Mesodermal cell (in vitro differentiated cells): ENCODE measurements around the gene LRPAP1. TPM values are rescaled to one million over a fixed set of nuclear protein-coding genes. Genes with fewer than 3 reads are reported as not detected.
"Not testable (repeated sequence)": the region's sequence is repeated elsewhere in the genome, so short reads cannot be mapped to it uniquely, and the experiment has no call there.

Experiments
- H3K27ac ChIP-seq: 2 replicates; pipeline ENCODE4 v1.7.0; 2013; ENCODE audit warnings: mild to moderate bottlenecking, low read depth, low read length, moderate library complexity; ENCODE audit not compliant: severe bottlenecking
- H3K36me3 ChIP-seq: 2 replicates; pipeline ENCODE4 v1.7.1; 2013; ENCODE audit warnings: mild to moderate bottlenecking, low read length, moderate library complexity; ENCODE audit not compliant: control insufficient read depth, insufficient read depth
- H3K4me1 ChIP-seq: one replicate; pipeline ENCODE4 v1.7.1; 2013; ENCODE audit warnings: mild to moderate bottlenecking, low read length; ENCODE audit not compliant: insufficient read depth, control insufficient read depth, poor library complexity, severe bottlenecking
- H3K4me3 ChIP-seq: 2 replicates; pipeline ENCODE4 v1.7.0; 2013; ENCODE audit warnings: low read length, control low read depth, mild to moderate bottlenecking; ENCODE audit not compliant: insufficient read depth, poor library complexity, severe bottlenecking; ENCODE audit errors: extremely low read depth
- H3K9me3 ChIP-seq: 2 replicates; pipeline ENCODE4 v1.7.1; 2013; ENCODE audit warnings: mild to moderate bottlenecking, low read length, moderate library complexity; ENCODE audit not compliant: control insufficient read depth
- WGBS, 2 experiments: methylation state at CpG; one replicate each; pipeline ENCODE4 v1.1.5; 2013; ENCODE audit warnings: missing lambda C conversion rate in 2 of 2; ENCODE audit not compliant: insufficient coverage in 2 of 2; 5-methylcytosine and 5-hydroxymethylcytosine counted together
- polyA plus RNA-seq, 2 experiments: library from polyadenylated mRNA; stranded (reverse); fragments of 50-300 nt; gene quantifications; one replicate each; pipeline ENCODE4 v1.2.3, GENCODE V29; 2013

Gene LRPAP1
- 126 TPM for polyA plus RNA-seq (2013, experiment 1 of 2)
- 113 TPM for polyA plus RNA-seq (2013, experiment 2 of 2)

DNA sequence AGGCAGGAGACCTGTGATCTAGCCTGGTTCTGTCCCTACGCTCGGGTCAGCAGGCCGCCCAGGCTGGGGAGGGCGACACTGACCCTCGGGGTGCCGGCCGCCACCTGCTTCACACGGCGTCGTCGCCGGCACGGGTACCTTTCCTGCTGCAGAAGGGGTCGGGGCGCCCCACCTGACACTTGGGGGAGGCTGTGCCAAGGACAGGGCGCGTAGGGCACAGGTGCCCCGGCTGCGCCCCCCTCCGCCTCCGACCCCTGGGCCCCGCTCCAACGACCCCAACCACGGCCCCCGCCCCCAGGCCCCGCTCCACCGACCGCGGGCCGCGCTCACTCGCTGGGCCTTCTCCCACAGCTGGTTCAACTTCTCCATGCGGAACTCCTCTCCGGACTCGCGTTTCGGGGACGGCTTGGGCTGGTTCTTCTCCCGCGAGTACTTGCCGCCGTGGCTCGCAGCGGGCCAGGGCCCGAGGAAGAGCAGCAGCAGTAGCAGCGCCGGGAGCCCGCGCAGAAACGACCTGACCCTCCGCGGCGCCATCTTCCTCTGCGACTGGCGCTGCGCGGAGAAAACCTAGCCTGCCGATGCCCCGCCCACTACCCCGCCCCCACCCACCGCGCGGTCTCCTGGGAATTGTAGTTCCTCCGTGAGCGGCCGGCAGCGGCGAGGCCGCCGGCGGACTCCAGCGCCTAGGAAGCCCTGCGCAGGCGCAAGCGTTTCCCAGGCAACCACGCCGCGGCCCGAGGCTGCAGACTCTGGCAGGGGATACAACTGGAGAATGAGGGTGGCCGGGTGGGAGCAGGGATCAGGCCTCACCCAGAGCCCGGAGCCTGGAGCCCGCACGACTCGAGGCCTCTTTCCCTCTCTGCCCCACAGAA, at the start of gene LRPAP1:
TSS of gene LRPAP1 (minus strand) at position 544 of the 872 bp plus-strand sequence. CDS start at position 534, 10 bp downstream.
- no peaks in the 10 kb centered on the region for H3K9me3 ChIP-seq
- 0 to 1% methylated on average over 54 to 62 of the region's 84 CpGs for WGBS, 2 experiments
- H3K4me1 ChIP-seq = no peaks in the 10 kb centered on the region
- H3K4me3 ChIP-seq = peak within 1 kb of the TSS; percentile 79
- peaks cover 23% of the 10 kb centered on the region for H3K36me3 ChIP-seq
- no peak within 1 kb of the TSS for H3K27ac ChIP-seq

DNA sequence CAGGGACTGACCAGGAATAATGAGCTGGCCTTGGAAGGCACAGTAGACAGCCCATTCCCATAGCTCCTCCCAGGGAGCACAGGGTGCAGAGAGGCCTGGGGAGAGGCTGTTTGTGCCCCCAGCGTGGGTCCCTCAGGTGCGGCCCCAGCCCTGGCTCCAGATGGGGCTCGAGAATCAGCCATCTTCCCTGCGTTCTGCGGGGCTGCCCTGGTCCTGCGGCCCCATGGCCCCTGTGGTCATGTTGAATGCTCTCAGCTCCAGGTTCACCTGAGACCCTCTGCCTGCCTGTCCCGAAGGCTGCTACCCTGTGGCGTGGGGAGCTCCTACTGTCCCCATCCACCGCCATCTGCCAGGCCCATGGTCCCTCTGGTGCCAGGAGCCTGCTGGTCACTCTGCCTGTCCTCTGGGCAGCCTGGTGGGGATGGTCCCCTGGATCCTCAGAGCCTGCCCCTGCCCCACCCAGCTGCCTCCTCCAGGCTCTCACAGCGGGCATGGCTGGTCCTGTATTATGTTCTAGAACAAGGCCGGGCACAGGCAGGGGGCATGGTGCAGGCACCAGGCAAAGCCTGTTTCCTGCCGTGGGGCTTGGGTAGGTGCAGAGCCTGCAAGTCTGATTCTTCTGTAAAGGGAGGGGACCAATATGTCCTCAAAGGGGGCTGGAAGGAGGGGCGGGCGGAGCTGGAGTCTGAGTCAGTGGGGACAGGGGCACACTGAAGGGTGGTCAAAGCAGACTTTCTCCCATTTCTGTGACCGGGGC, 49.3 kb upstream of the LRPAP1 start:
- WGBS, 2 experiments = 83% methylated on average over 4 to 8 of the region's 15 CpGs
- H3K36me3 ChIP-seq, H3K27ac ChIP-seq, H3K4me1 ChIP-seq, H3K4me3 ChIP-seq, H3K9me3 ChIP-seq: not testable (repeated sequence)

DNA sequence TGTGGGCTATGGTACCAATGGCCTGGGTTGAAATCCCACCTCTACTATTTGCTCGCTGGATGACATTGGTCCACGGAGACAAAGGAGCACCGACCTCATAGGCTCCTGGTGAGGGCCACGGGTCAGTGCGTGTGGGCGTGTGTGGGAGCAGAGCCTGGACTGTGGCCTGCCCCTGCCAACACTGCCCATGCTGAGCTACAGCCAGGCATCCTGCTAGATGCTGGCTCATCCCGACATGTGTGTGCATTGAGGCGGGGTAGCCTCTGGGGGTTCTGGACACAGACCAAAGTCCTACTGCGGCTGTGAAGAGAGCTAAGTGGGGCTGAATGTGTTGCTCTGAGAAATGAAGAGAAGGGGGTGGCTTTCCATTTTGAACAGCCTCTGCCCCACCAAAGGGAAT, 48.6 kb upstream of the LRPAP1 start:
- not testable (repeated sequence) for H3K4me3 ChIP-seq, H3K36me3 ChIP-seq, H3K9me3 ChIP-seq, H3K27ac ChIP-seq, H3K4me1 ChIP-seq
- 82 to 89% methylated on average over 4 to 5 of the region's 9 CpGs for WGBS, 2 experiments

DNA sequence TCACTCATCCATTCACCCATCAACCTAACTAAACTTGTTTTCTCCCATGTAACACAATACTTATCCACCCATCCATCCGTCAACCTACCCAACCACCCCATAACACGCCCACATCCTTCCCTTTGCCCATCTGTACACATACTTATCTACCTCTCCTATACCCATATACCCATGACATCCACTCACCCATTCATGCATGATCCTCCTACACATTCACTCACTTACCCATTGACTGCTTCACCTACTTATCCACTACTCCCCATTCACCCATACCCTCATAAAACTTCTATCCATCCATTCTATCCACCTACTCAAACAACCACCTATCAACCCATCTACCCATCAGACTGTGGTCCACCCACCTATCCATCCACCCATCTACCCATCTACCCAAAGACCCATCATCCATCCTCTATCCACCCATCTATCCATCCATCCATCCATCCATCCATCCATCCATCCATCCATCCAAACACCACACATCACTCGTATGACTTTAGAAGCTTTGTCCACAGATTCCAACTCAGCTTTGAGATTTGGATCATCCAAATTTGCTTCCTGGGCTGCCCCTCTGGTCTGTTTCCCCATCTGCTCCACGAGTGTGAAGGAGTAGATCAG, 46.4 kb upstream of the LRPAP1 start:
- H3K36me3 ChIP-seq, H3K4me3 ChIP-seq, H3K9me3 ChIP-seq, H3K27ac ChIP-seq, H3K4me1 ChIP-seq: not testable (repeated sequence)
- WGBS, 2 experiments = 67 to 88% methylated on average over 1 to 2 of the region's 4 CpGs

DNA sequence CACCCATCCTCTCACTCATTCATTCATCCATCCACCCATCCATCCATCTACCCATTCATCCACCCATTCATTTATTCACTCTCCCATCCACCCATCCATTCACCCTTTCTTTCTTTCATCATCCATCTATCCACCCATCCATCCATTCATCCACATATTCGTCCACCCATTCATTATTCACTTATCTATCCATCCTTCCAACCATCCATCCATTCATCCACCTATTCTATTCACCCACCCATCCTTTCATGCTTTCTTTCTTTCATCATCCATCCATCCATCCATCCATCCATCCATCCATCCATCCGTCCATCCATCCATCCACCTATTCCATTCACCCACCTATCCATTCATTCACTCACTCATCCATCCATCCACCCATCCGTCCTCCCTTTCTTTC, 45.8 kb upstream of the LRPAP1 start:
- not testable (repeated sequence) for H3K4me1 ChIP-seq, H3K36me3 ChIP-seq, H3K4me3 ChIP-seq, H3K9me3 ChIP-seq, H3K27ac ChIP-seq
- WGBS, 2 experiments = 81 to 86% methylated on average over 3 of the region's 3 CpGs

DNA sequence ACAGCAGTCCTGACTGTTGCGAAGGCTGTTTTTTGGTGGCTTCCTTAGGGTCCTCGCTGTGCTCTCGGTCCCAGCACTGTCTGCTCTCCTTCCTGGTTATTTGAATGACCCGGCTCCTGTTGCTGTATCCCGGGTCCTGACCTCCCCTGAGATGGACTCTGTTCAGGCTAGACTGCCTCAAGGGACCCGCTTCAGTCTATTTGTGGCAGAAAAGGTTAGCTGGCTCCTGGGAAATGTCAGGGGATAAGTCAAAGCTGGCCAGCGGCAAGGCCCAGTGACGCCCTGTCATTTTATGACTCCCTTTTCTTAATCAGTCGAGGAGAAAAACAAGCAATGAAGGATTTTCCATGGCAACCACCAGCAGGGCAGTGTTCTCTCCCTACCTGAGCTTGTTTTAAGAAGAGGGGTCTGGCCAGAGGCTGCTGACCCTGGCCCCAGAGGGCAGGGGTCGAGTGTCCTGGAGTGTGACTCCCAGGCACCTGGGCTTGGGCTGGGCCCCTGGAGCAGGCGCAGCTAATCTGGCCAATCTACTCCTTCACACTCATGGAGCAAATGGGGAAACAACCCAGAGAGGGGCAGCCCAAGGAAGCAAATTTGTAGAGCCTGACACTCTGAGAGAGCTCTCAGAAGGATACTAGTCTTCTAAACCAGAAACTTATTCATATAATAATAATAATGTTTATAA, 45.1 kb upstream of the LRPAP1 start:
- not testable (repeated sequence) for H3K4me3 ChIP-seq, H3K4me1 ChIP-seq, H3K36me3 ChIP-seq, H3K9me3 ChIP-seq, H3K27ac ChIP-seq
- WGBS, 2 experiments = 78 to 83% methylated on average over 4 to 9 of the region's 11 CpGs

DNA sequence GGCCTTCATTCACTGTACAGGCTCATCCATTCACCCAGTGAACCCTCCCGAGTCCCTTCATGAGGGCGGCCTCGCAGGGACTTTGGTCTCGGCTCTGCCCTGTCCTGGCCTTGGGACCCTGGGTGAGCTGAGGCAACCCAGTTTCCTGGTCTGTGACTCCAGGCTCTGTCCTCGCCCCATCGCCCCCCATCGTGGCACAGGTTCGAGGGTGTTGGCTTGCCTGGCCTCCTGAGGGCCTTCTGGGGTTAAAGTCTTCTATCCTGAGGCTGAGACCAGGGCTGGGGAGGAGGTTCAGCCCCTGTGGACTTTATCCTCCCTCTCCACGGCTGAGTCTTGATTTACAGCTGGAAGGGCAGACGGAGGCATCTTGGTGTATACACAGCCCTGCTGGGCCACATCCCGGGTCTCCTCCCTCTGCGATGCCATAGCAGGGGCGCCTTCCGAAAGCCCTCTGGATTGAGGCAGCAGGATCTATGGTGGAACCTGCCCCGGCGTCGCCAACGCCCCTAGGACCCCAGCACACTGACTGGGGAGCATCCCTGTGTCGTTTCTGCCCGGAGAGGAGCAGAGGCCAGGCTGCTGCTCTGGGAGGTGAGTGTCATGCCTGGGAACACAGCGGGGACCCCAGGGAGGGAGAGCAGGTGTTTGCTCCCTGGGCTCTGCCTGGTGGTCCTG, 44.4 kb upstream of the LRPAP1 start:
- H3K27ac ChIP-seq, H3K9me3 ChIP-seq, H3K4me3 ChIP-seq, H3K36me3 ChIP-seq, H3K4me1 ChIP-seq: not testable (repeated sequence)
- 91 to 96% methylated on average over 11 to 15 of the region's 21 CpGs for WGBS, 2 experiments

GRCh38 chr4:3575426-3576369, 43.5 kb upstream of the LRPAP1 start:
- H3K9me3 ChIP-seq, H3K4me1 ChIP-seq, H3K36me3 ChIP-seq, H3K27ac ChIP-seq, H3K4me3 ChIP-seq: not testable (repeated sequence)
- WGBS, 2 experiments = 91 to 93% methylated on average over 12 to 17 of the region's 19 CpGs

DNA sequence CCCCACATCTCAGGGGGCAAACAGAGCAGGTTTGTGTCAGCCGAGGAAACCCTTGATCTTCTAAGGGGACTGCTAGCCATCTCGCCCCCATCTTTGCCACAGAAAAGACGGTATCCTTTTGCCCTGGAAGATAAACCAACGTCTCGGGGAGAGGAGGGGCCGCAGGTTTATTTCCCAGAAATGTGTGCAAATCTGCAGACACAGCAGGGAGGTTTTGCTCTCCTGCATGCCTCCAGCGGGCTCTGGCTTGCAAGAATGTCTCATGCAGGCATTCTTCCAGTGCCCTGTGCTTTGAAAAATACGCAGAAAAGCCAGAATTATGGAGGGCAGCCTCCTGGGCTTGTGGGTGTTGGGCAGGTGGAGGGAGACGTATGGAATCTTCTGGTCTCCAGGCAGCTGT, 42.6 kb upstream of the LRPAP1 start:
- H3K4me3 ChIP-seq, H3K4me1 ChIP-seq: not testable (repeated sequence)

More for the DNA sequence above, 42.6 kb upstream of the LRPAP1 start:
- 81 to 91% methylated on average over 5 to 7 of the region's 9 CpGs for WGBS, 2 experiments
- not testable (repeated sequence) for H3K9me3 ChIP-seq, H3K36me3 ChIP-seq, H3K27ac ChIP-seq
